MG63 (cell line): ENCODE results near the gene ICA1. TPM values are rescaled to one million over a fixed set of nuclear protein-coding genes. Genes with fewer than 3 reads are reported as not detected.
"Not testable (repeated sequence)": the region's sequence is repeated elsewhere in the genome, so short reads cannot be mapped to it uniquely, and the experiment has no call there.

Experiments used
- DNase-seq: peaks from one replicate; pipeline ENCODE4 v3.0.0-alpha.2; 2020
- H3K27me3 ChIP-seq: fragments of 250-450 bp; sonication (Bioruptor Pico); 2 replicates; pipeline ENCODE4 v1.5.1; 2020; ENCODE audit warnings: mild to moderate bottlenecking, moderate library complexity
- H3K36me3 ChIP-seq: fragments of 250-450 bp; sonication (Bioruptor Pico); 2 replicates; pipeline ENCODE4 v1.5.1; 2020; ENCODE audit warnings: mild to moderate bottlenecking, moderate library complexity
- H3K4me3 ChIP-seq: fragments of 250-450 bp; sonication (Bioruptor Pico); 2 replicates; pipeline ENCODE4 v1.5.1; 2020; ENCODE audit warnings: mild to moderate bottlenecking, moderate library complexity
- H3K9me3 ChIP-seq: fragments of 250-450 bp; sonication (Bioruptor Pico); 2 replicates; pipeline ENCODE4 v1.5.1; 2020; ENCODE audit warnings: mild to moderate bottlenecking, moderate library complexity
- total RNA-seq: library from RNA; depleted of rRNA; stranded (reverse); fragments of >200 nt; shearing (Covaris generic); gene quantifications from 2 replicates; pipeline ENCODE4 v1.2.3, GENCODE V29; 2014; ENCODE audit warnings: low replicate concordance

ICA1 gene
- total RNA-seq, 1 experiment from 2014 or later = not detected

GRCh38 chr7:8115547-8116402 is 146.2 kb downstream of the ICA1 start:
- Histone ChIP-seq H3K36me3 (no peaks in the 10 kb centered on the region), H3K4me3 (no peak overlapping the region), H3K9me3 (no peaks in the 10 kb centered on the region), H3K27me3 (no peaks in the 10 kb centered on the region)
- no peak for DNase-seq

- Histone ChIP-seq H3K36me3 (no peaks in the 10 kb centered on the region), H3K4me3 (no peak overlapping the region), H3K27me3 (no peaks in the 10 kb centered on the region), H3K9me3 (no peaks in the 10 kb centered on the region)
- DNase-seq = no peak
Measured at GRCh38 chr7:8114175-8114574, 147.8 kb downstream of the ICA1 start.

GRCh38 chr7:8113184-8113583 is 148.8 kb downstream of the ICA1 start:
- no peak overlapping the region for H3K4me3 ChIP-seq
- H3K27me3 ChIP-seq = no peaks in the 10 kb centered on the region
- no peak for DNase-seq
- no peaks in the 10 kb centered on the region for H3K9me3 ChIP-seq
- H3K36me3 ChIP-seq = no peaks in the 10 kb centered on the region

- Histone ChIP-seq H3K27me3 (no peaks in the 10 kb centered on the region), H3K36me3 (no peaks in the 10 kb centered on the region), H3K9me3 (no peaks in the 10 kb centered on the region), H3K4me3 (no peak overlapping the region)
- no peak for DNase-seq
Measured at GRCh38 chr7:8112685-8113084, 149.3 kb downstream of the ICA1 start.

- Histone ChIP-seq H3K36me3 (no peaks in the 10 kb centered on the region), H3K9me3 (no peaks in the 10 kb centered on the region), H3K27me3 (no peaks in the 10 kb centered on the region), H3K4me3 (no peak overlapping the region)
- DNase-seq = no peak
Measured at GRCh38 chr7:8111282-8111960, 150.5 kb downstream of the ICA1 start.

- DNase-seq = no peak
Measured at GRCh38 chr7:8109196-8110022, 152.6 kb downstream of the ICA1 start.

GRCh38 chr7:8105449-8106095 is 156.4 kb downstream of the ICA1 start:
- DNase-seq = no peak
- Histone ChIP-seq H3K4me3 (no peak overlapping the region), H3K9me3 (no peaks in the 10 kb centered on the region), H3K27me3 (no peaks in the 10 kb centered on the region), H3K36me3 (no peaks in the 10 kb centered on the region)

More at GRCh38 chr7:8109196-8110022, 152.6 kb downstream of the ICA1 start:
- Histone ChIP-seq H3K4me3 (no peak overlapping the region), H3K27me3 (no peaks in the 10 kb centered on the region), H3K9me3 (no peaks in the 10 kb centered on the region), H3K36me3 (no peaks in the 10 kb centered on the region)

GRCh38 chr7:8103282-8103681 is 158.7 kb downstream of the ICA1 start:
- no peaks in the 10 kb centered on the region for H3K27me3 ChIP-seq
- H3K9me3 ChIP-seq = no peaks in the 10 kb centered on the region
- no peak overlapping the region for H3K4me3 ChIP-seq
- no peaks in the 10 kb centered on the region for H3K36me3 ChIP-seq
- DNase-seq = no peak

GRCh38 chr7:8101292-8101691 is 160.7 kb downstream of the ICA1 start:
- not testable (repeated sequence) for DNase-seq, H3K36me3 ChIP-seq, H3K4me3 ChIP-seq, H3K9me3 ChIP-seq, H3K27me3 ChIP-seq

- no peaks in the 10 kb centered on the region for H3K9me3 ChIP-seq
- DNase-seq = no peak
- H3K4me3 ChIP-seq = no peak overlapping the region
- H3K27me3 ChIP-seq = no peaks in the 10 kb centered on the region
- H3K36me3 ChIP-seq = no peaks in the 10 kb centered on the region
Measured at GRCh38 chr7:8094164-8095140, 167.5 kb downstream of the ICA1 start.

- no peaks in the 10 kb centered on the region for H3K27me3 ChIP-seq
- DNase-seq = no peak
- no peak overlapping the region for H3K4me3 ChIP-seq
- no peaks in the 10 kb centered on the region for H3K9me3 ChIP-seq
- no peaks in the 10 kb centered on the region for H3K36me3 ChIP-seq
Measured at GRCh38 chr7:8092140-8092539, 169.8 kb downstream of the ICA1 start.

GRCh38 chr7:8089036-8089780 is 172.8 kb downstream of the ICA1 start:
- H3K27me3 ChIP-seq = no peaks in the 10 kb centered on the region
- no peaks in the 10 kb centered on the region for H3K36me3 ChIP-seq
- no peak for DNase-seq
- no peak overlapping the region for H3K4me3 ChIP-seq
- H3K9me3 ChIP-seq = no peaks in the 10 kb centered on the region

- no peaks in the 10 kb centered on the region for H3K9me3 ChIP-seq
- H3K27me3 ChIP-seq = no peaks in the 10 kb centered on the region
- no peak overlapping the region for H3K4me3 ChIP-seq
- no peaks in the 10 kb centered on the region for H3K36me3 ChIP-seq
- DNase-seq = no peak
Measured at GRCh38 chr7:8086239-8086638, 175.7 kb downstream of the ICA1 start.

- Histone ChIP-seq H3K4me3 (no peak overlapping the region), H3K36me3 (no peaks in the 10 kb centered on the region), H3K27me3 (no peaks in the 10 kb centered on the region), H3K9me3 (no peaks in the 10 kb centered on the region)
- DNase-seq = no peak
Measured at GRCh38 chr7:8085420-8085819, 176.5 kb downstream of the ICA1 start.

- Histone ChIP-seq H3K4me3 (no peak overlapping the region), H3K36me3 (no peaks in the 10 kb centered on the region), H3K27me3 (no peaks in the 10 kb centered on the region), H3K9me3 (no peaks in the 10 kb centered on the region)
- no peak for DNase-seq
Measured at GRCh38 chr7:8084836-8085235, 177.1 kb downstream of the ICA1 start.
